ENCODE results near the gene OR2L3. TPM values are rescaled to one million over a fixed set of nuclear protein-coding genes. Genes with fewer than 3 reads are reported as not detected.

The OR2L3 gene
- total RNA-seq, 1 donor from 2014 or later = not detected

DNA sequence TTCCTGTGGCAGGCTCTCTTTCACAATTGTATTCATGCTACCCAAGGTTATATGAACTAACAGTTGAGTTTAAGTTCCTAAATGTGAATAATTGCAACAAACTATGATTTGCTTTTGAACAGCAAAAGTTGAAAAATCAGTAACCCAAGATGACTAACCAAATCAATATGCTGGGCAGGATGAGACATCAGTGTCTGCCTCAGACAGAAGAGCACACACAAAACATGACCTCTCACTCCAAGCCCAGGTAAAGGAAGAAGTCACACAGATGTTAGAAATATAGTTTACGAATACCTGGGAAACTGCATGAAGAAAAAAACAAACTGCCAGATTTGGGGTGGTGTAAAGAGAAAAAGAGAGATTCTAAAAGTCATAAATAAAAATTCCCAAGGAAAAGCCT lies 51.9 kb downstream of the OR2L3 start:
- peaks cover 52% of the 10 kb centered on the region for H3K9me3 Mint-ChIP-seq (ENCODE audit: unreplicated experiment)
- H3K27ac Mint-ChIP-seq (ENCODE audit: unreplicated experiment) = no peak overlapping the region
- TF ChIP-seq, protein P1, sequence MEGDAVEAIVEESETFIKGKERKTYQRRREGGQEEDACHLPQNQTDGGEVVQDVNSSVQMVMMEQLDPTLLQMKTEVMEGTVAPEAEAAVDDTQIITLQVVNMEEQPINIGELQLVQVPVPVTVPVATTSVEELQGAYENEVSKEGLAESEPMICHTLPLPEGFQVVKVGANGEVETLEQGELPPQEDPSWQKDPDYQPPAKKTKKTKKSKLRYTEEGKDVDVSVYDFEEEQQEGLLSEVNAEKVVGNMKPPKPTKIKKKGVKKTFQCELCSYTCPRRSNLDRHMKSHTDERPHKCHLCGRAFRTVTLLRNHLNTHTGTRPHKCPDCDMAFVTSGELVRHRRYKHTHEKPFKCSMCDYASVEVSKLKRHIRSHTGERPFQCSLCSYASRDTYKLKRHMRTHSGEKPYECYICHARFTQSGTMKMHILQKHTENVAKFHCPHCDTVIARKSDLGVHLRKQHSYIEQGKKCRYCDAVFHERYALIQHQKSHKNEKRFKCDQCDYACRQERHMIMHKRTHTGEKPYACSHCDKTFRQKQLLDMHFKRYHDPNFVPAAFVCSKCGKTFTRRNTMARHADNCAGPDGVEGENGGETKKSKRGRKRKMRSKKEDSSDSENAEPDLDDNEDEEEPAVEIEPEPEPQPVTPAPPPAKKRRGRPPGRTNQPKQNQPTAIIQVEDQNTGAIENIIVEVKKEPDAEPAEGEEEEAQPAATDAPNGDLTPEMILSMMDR (IDR thresholded peaks at IDR 0.05) = no peak
- DNase-seq (ENCODE audit: extremely low spot score, unreplicated experiment) = no peak
- H3K27me3 Mint-ChIP-seq (ENCODE audit: unreplicated experiment) = no peaks in the 10 kb centered on the region
- H3K4me3 Mint-ChIP-seq (ENCODE audit: unreplicated experiment) = no peak overlapping the region
- H3K4me1 Mint-ChIP-seq (ENCODE audit: unreplicated experiment) = no peaks in the 10 kb centered on the region
- no peaks in the 10 kb centered on the region for H3K36me3 Mint-ChIP-seq (ENCODE audit: unreplicated experiment)

DNA sequence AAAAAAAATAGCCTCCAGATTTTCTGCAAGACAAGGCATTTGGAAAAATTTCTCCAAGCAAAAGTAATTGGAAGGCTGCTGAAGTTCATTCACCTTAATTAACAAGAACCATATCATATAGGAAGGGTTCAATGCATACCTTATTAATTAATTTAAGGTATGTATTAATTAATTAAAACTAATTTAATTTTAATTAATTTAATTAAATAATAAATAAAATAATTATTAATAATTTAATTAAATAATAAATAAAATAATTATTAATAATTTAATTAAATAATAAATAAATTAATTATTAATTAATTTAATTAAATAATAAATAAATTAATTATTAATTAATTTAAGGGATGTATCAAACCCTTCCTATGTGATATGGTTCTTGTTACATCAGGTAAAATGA lies 56.2 kb downstream of the OR2L3 start:
- Mint-ChIP-seq H3K36me3 (ENCODE audit: unreplicated experiment) (no peaks in the 10 kb centered on the region), H3K4me3 (ENCODE audit: unreplicated experiment) (no peak overlapping the region), H3K27ac (ENCODE audit: unreplicated experiment) (no peak overlapping the region), H3K9me3 (ENCODE audit: unreplicated experiment) (peaks cover 51% of the 10 kb centered on the region), H3K27me3 (ENCODE audit: unreplicated experiment) (no peaks in the 10 kb centered on the region), H3K4me1 (ENCODE audit: unreplicated experiment) (no peaks in the 10 kb centered on the region)
- TF ChIP-seq, protein P1 (IDR thresholded peaks at IDR 0.05) = no peak
- no peak for DNase-seq (ENCODE audit: extremely low spot score, unreplicated experiment)

DNA sequence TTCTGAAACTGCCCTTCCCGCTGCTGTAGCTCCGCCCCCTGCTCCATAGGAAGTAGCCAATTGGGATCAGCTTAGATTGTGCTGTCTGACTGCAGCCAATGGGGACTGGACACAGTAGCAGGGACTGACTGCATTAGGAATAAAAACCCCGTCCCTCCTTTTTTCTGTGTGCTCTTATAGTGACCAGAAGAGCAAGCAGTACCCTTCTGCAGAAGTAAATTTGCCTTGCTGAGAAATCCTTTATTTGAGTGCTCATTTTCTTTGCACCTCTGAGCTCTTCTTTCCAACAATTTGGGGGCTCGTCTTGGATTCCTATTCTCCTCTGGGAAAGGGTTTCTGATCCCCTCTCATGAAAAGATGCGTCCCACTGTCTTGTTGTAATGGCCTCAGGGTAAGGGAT lies 64.5 kb downstream of the OR2L3 start:
- H3K36me3 Mint-ChIP-seq (ENCODE audit: unreplicated experiment) = peaks cover 4% of the 10 kb centered on the region
- no peaks in the 10 kb centered on the region for H3K27me3 Mint-ChIP-seq (ENCODE audit: unreplicated experiment)
- no peak for DNase-seq (ENCODE audit: extremely low spot score, unreplicated experiment)
- H3K9me3 Mint-ChIP-seq (ENCODE audit: unreplicated experiment) = peaks cover 76% of the 10 kb centered on the region
- TF ChIP-seq, protein P1 (IDR thresholded peaks at IDR 0.05) = no peak
- H3K4me1 Mint-ChIP-seq (ENCODE audit: unreplicated experiment) = no peaks in the 10 kb centered on the region
- H3K4me3 Mint-ChIP-seq (ENCODE audit: unreplicated experiment) = no peak overlapping the region
- H3K27ac Mint-ChIP-seq (ENCODE audit: unreplicated experiment) = no peak overlapping the region

Other genes with a start within 250 kb of the OR2L3 start
- gene OR14A16, start 222.7 kb upstream of the OR2L3 start, total RNA-seq = not detected in 2 replicates
- gene OR11L1, start 204.9 kb upstream of the OR2L3 start, total RNA-seq = not detected in 2 replicates
- 1.2 and 1.5 TPM in 2 replicates for gene TRIM58, start 189.6 kb upstream of the OR2L3 start, total RNA-seq
- 0.52 and 0.75 TPM in 2 replicates for gene OR2W3, start 151.2 kb upstream of the OR2L3 start, total RNA-seq
- gene OR2T8, start 126.6 kb upstream of the OR2L3 start, total RNA-seq = not detected in 2 replicates
- not detected in 2 replicates for gene OR2AJ1, start 121.9 kb upstream of the OR2L3 start, total RNA-seq
- not detected in 2 replicates for gene OR2L8, start 98.0 kb upstream of the OR2L3 start, total RNA-seq
- not detected in 2 replicates for gene OR2AK2, start 81.6 kb upstream of the OR2L3 start, total RNA-seq
- not detected in 2 replicates for gene OR2L5, start 33.2 kb upstream of the OR2L3 start, total RNA-seq
- 0.08 and 0.13 TPM in 2 replicates for gene OR2L2, start 16.8 kb upstream of the OR2L3 start, total RNA-seq
- gene OR2L13, start 48.3 kb downstream of the OR2L3 start, total RNA-seq = not detected in 2 replicates
- gene OR2M5, start 98.3 kb downstream of the OR2L3 start, total RNA-seq = not detected in 2 replicates
- gene OR2M2, start 128.0 kb downstream of the OR2L3 start, total RNA-seq = not detected in 2 replicates
- gene OR2M3, start 150.4 kb downstream of the OR2L3 start, total RNA-seq = not detected in 2 replicates
- gene OR2M4, start 184.6 kb downstream of the OR2L3 start, total RNA-seq = not detected in 2 replicates
- not detected in 2 replicates for gene OR2T33, start 231.1 kb downstream of the OR2L3 start, total RNA-seq

All from osteocyte (in vitro differentiated cells).